WTC11 (cell line): ENCODE results near the gene TAF4.

ENCODE experiments used
- ESRRA ChIP-seq: sonication (generic); formaldehyde crosslinking; IDR thresholded peaks from 2 replicates; pipeline ENCODE4 v1.8.1; 2022; ENCODE audit warnings: mild to moderate bottlenecking, missing genetic modification reagents, borderline replicate concordance
- TF ChIP-seq, protein P1 (sequence below): sonication (generic); formaldehyde crosslinking; IDR thresholded peaks from 2 replicates; pipeline ENCODE4 v1.8.0; 2023; ENCODE audit warnings: missing genetic modification reagents
- TF ChIP-seq, protein P2 (sequence below): sonication (generic); formaldehyde crosslinking; IDR thresholded peaks from 2 replicates; pipeline ENCODE4 v1.8.0; 2022; ENCODE audit warnings: mild to moderate bottlenecking, missing genetic modification reagents
- TF ChIP-seq, protein P3 (sequence below): fragments of 200-600 bp; IDR thresholded peaks from 2 replicates; pipeline ENCODE4 v1.8.0; 2022; ENCODE audit warnings: antibody characterized with exemption

DNA sequence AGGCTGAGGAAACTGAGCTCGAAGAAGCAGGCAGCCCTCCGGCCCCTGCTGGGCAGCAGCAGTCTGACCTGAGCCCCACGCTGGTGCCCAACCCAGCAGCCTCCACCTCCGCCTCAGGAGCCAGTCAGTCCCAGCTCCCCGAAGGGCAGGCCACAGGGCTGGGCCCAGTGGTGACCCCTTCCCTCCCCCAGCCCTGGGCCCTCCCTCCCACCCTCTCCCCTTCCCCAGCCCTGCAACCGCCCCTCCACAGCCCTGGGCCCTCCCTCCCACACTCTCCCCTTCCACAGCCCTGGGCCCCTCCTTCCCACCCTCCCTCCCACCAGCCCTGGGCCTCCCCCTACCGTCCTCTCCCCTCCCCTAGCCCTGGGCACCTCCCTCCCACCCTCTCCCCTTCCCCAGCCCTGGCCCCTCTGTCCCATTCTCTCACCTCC, 115.0 kb downstream of the TAF4 start:
- TF ChIP-seq, protein P1, sequence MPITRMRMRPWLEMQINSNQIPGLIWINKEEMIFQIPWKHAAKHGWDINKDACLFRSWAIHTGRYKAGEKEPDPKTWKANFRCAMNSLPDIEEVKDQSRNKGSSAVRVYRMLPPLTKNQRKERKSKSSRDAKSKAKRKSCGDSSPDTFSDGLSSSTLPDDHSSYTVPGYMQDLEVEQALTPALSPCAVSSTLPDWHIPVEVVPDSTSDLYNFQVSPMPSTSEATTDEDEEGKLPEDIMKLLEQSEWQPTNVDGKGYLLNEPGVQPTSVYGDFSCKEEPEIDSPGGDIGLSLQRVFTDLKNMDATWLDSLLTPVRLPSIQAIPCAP (CRISPR knock-in tag), result no peak
- TF ChIP-seq, protein P2, sequence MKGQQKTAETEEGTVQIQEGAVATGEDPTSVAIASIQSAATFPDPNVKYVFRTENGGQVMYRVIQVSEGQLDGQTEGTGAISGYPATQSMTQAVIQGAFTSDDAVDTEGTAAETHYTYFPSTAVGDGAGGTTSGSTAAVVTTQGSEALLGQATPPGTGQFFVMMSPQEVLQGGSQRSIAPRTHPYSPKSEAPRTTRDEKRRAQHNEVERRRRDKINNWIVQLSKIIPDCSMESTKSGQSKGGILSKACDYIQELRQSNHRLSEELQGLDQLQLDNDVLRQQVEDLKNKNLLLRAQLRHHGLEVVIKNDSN, result no peak
- no peak for TF ChIP-seq ESRRA (CRISPR knock-in tag)
- TF ChIP-seq, protein P3, sequence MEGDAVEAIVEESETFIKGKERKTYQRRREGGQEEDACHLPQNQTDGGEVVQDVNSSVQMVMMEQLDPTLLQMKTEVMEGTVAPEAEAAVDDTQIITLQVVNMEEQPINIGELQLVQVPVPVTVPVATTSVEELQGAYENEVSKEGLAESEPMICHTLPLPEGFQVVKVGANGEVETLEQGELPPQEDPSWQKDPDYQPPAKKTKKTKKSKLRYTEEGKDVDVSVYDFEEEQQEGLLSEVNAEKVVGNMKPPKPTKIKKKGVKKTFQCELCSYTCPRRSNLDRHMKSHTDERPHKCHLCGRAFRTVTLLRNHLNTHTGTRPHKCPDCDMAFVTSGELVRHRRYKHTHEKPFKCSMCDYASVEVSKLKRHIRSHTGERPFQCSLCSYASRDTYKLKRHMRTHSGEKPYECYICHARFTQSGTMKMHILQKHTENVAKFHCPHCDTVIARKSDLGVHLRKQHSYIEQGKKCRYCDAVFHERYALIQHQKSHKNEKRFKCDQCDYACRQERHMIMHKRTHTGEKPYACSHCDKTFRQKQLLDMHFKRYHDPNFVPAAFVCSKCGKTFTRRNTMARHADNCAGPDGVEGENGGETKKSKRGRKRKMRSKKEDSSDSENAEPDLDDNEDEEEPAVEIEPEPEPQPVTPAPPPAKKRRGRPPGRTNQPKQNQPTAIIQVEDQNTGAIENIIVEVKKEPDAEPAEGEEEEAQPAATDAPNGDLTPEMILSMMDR, result no peak
